Osteoblast (primary cell): ENCODE data around the gene PAOX. TPM values are rescaled to one million over a fixed set of nuclear protein-coding genes. Genes with fewer than 3 reads are reported as not detected.

Experiments used
- DNase-seq: peaks from one replicate; pipeline ENCODE4 v3.0.0; 2011; ENCODE audit warnings: low spot score, mixed read lengths; ENCODE audit not compliant: insufficient read length; ENCODE audit errors: missing footprints
- H2AFZ ChIP-seq: 2 replicates; pipeline ENCODE4 v1.6.0; 2011; ENCODE audit warnings: mild to moderate bottlenecking, low read length
- H3K27ac ChIP-seq: 2 replicates; pipeline ENCODE4 v1.5.1; 2011; ENCODE audit warnings: mild to moderate bottlenecking, low read depth, low read length, moderate library complexity
- H3K27me3 ChIP-seq: 2 replicates; pipeline ENCODE4 v1.6.0; 2012; ENCODE audit warnings: mild to moderate bottlenecking, control low read depth, inconsistent platforms, low read length, moderate library complexity; ENCODE audit not compliant: insufficient read depth
- H3K36me3 ChIP-seq: 2 replicates; pipeline ENCODE4 v1.5.1; 2011; ENCODE audit warnings: mild to moderate bottlenecking, low read length, control low read depth, moderate library complexity; ENCODE audit not compliant: insufficient read depth
- H3K4me1 ChIP-seq: 2 replicates; pipeline ENCODE4 v1.5.1; 2011; ENCODE audit warnings: mild to moderate bottlenecking, low read length, control low read depth, moderate library complexity; ENCODE audit not compliant: insufficient read depth
- H3K4me2 ChIP-seq: 2 replicates; pipeline ENCODE4 v1.6.0; 2011; ENCODE audit warnings: mild to moderate bottlenecking, low read length; ENCODE audit not compliant: insufficient read depth
- H3K4me3 ChIP-seq: fragments of 200-600 bp; sonication (generic); 3 replicates; pipeline ENCODE4 v1.5.1; 2012; ENCODE audit warnings: mild to moderate bottlenecking, low read length, inconsistent platforms; ENCODE audit not compliant: insufficient read depth
- H3K79me2 ChIP-seq: 2 replicates; pipeline ENCODE4 v1.6.0; 2012; ENCODE audit warnings: mild to moderate bottlenecking, low read length, control low read depth, inconsistent platforms; ENCODE audit not compliant: insufficient read depth
- H3K9me3 ChIP-seq: 2 replicates; pipeline ENCODE4 v1.5.1; 2011; ENCODE audit warnings: low read depth, low read length, control low read depth
- H4K20me1 ChIP-seq: 2 replicates; pipeline ENCODE4 v1.6.0; 2012; ENCODE audit warnings: mild to moderate bottlenecking, low read length, control low read depth; ENCODE audit not compliant: insufficient read depth
- total RNA-seq: library from RNA; depleted of rRNA; stranded (reverse); fragments of >200 nt; gene quantifications from 2 replicates; pipeline ENCODE4 v1.2.3, GENCODE V29; 2012
- TF ChIP-seq, protein P1 (sequence below): IDR thresholded peaks from 2 replicates; pipeline ENCODE4 v1.5.1; 2011; ENCODE audit warnings: mild to moderate bottlenecking, low read depth, low read length, moderate library complexity; ENCODE audit errors: extremely low read depth

PAOX gene
- total RNA-seq, 1 donor: 7.6 TPM

- Histone ChIP-seq H3K4me1 (no peaks in the 10 kb centered on the region), H3K9me3 (no peaks in the 10 kb centered on the region), H3K4me2 (no peak within 1 kb of the TSS), H3K36me3 (no peaks in the 10 kb centered on the region), H2AFZ (no peak within 1 kb of the TSS), H4K20me1 (no peaks in the 10 kb centered on the region), H3K79me2 (no peaks in the 10 kb centered on the region), H3K27me3 (peaks cover 46% of the 10 kb centered on the region), H3K4me3 (no peak within 1 kb of the TSS), H3K27ac (no peak within 1 kb of the TSS)
- DNase-seq: peak; percentile 81
- TF ChIP-seq, protein P1, sequence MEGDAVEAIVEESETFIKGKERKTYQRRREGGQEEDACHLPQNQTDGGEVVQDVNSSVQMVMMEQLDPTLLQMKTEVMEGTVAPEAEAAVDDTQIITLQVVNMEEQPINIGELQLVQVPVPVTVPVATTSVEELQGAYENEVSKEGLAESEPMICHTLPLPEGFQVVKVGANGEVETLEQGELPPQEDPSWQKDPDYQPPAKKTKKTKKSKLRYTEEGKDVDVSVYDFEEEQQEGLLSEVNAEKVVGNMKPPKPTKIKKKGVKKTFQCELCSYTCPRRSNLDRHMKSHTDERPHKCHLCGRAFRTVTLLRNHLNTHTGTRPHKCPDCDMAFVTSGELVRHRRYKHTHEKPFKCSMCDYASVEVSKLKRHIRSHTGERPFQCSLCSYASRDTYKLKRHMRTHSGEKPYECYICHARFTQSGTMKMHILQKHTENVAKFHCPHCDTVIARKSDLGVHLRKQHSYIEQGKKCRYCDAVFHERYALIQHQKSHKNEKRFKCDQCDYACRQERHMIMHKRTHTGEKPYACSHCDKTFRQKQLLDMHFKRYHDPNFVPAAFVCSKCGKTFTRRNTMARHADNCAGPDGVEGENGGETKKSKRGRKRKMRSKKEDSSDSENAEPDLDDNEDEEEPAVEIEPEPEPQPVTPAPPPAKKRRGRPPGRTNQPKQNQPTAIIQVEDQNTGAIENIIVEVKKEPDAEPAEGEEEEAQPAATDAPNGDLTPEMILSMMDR: no peak
Measured at GRCh38 chr10:133336577-133337369, 42.3 kb upstream of the PAOX start, which contains the start of gene CALY. TSS of gene CALY (minus strand) at chr10:133336896. CDS start at chr10:133328989, 7,907 bp downstream.

DNA sequence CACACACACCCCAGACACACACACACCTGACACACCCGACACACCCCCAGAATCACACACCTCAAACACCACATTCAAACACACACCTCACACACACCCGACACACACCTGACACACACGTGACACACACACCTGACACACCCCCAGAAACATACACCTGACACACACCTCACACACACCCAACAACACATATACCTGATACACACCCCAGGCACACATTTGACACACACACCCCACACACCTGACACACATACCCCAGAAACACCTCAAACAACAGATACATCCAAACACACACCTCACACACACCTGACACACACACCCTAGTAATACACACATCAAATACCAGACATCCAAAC is 41.7 kb upstream of the PAOX start:
- no peak for DNase-seq
- H3K4me3 ChIP-seq: no peak overlapping the region
- H4K20me1 ChIP-seq: no peaks in the 10 kb centered on the region
- no peaks in the 10 kb centered on the region for H3K4me1 ChIP-seq
- no peaks in the 10 kb centered on the region for H3K36me3 ChIP-seq
- no peak overlapping the region for H3K4me2 ChIP-seq
- TF ChIP-seq, protein P1: no peak
- no peak overlapping the region for H2AFZ ChIP-seq
- no peaks in the 10 kb centered on the region for H3K9me3 ChIP-seq
- H3K27ac ChIP-seq: no peak overlapping the region
- peaks cover 40% of the 10 kb centered on the region for H3K27me3 ChIP-seq
- no peaks in the 10 kb centered on the region for H3K79me2 ChIP-seq

- Histone ChIP-seq H3K27me3 (peaks cover 34% of the 10 kb centered on the region), H3K27ac (no peak overlapping the region), H2AFZ (no peak overlapping the region), H3K9me3 (no peaks in the 10 kb centered on the region), H3K36me3 (no peaks in the 10 kb centered on the region), H3K4me1 (no peaks in the 10 kb centered on the region), H4K20me1 (no peaks in the 10 kb centered on the region), H3K4me3 (no peak overlapping the region), H3K79me2 (no peaks in the 10 kb centered on the region), H3K4me2 (no peak overlapping the region)
- TF ChIP-seq, protein P1: no peak
- no peak for DNase-seq
Measured at GRCh38 chr10:133338080-133339071, 40.7 kb upstream of the PAOX start.
